ENCODE results near the gene AKR1D1.

- no peak for TF ChIP-seq EP300 (IDR thresholded peaks at IDR 0.05; ENCODE audit: low read depth)
- no peak for TF ChIP-seq POLR2AphosphoS5 (IDR thresholded peaks at IDR 0.05)
- no peak for TF ChIP-seq CTCF (IDR thresholded peaks at IDR 0.05)
Observed at GRCh38 chr7:138120140-138120827, 44.0 kb downstream of the AKR1D1 start.
